Measurements from ENCODE around the gene PDIA2.

The PDIA2 gene

DNA sequence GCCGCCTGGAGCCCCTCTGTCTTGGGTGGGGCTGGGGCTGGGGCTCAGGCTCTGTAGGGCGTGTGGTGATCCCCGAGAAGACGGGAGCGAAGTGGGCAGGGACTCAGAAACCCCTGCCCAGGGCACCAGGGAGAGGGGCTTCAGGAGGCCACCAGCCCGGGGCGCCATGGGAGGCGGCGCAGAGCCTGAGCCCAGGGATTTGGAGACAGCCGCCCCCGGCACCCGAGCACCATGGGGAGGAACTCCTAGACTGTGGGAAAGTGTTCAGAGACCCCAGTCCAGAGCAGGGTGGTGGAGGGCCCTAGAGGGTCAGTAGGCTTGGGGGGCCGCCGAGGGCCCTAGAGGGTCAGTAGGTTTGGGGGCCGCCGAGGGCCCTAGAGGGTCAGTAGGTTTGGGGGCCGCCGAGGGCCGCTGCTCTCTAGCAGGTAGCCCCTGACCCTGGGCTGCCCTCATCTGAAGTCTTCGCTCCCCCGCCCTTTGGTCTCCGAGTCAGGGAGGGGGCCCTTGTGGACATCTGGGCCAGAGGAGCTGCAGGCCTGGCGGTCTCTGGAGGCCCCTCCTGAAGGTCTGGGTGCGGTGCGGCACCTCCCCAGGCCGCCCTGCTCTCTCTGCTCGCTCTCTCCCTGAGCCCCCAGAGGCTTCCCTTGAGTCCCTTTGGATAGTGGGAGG lies 1.8 kb upstream of the PDIA2 start:
- DNase-seq, result no peak

- DNase-seq, result peak; percentile 62
Observed at GRCh38 chr16:281660-282255, 1.2 kb upstream of the PDIA2 start.

- peak; percentile 22 for DNase-seq
Observed at GRCh38 chr16:282491-282890, 473 bp upstream of the PDIA2 start.

DNA sequence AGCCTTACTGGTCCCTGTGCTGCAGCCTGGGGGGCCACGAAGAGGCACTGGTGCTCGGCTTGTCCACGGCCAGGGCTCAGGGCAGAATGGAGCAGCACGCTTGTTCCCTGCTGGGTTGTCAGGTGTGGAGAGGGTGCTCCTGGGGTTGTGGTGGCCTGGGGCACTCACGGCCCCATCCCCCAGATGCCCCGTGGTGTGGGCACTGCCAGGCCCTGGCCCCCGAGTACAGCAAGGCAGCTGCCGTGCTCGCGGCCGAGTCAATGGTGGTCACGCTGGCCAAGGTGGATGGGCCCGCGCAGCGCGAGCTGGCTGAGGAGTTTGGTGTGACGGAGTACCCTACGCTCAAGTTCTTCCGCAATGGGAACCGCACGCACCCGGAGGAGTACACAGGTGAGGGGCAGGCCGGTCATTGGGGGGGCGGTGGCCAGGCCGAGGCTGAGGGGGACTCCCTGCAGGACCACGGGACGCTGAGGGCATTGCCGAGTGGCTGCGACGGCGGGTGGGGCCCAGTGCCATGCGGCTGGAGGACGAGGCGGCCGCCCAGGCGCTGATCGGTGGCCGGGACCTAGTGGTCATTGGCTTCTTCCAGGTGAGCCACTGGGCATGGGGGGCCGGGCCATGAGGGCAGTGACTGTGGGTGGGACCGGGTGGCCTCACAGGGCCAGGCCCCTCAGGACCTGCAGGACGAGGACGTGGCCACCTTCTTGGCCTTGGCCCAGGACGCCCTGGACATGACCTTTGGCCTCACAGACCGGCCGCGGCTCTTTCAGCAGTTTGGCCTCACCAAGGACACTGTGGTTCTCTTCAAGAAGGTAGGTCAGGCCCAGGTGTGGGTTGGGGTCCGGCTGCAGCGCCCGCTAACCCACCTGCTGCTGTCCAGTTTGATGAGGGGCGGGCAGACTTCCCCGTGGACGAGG lies 1.5 kb downstream of the PDIA2 start:
- no peak for DNase-seq

GRCh38 chr16:285146-286055 lies 2.4 kb downstream of the PDIA2 start:
- peak; percentile 17 for DNase-seq

DNA sequence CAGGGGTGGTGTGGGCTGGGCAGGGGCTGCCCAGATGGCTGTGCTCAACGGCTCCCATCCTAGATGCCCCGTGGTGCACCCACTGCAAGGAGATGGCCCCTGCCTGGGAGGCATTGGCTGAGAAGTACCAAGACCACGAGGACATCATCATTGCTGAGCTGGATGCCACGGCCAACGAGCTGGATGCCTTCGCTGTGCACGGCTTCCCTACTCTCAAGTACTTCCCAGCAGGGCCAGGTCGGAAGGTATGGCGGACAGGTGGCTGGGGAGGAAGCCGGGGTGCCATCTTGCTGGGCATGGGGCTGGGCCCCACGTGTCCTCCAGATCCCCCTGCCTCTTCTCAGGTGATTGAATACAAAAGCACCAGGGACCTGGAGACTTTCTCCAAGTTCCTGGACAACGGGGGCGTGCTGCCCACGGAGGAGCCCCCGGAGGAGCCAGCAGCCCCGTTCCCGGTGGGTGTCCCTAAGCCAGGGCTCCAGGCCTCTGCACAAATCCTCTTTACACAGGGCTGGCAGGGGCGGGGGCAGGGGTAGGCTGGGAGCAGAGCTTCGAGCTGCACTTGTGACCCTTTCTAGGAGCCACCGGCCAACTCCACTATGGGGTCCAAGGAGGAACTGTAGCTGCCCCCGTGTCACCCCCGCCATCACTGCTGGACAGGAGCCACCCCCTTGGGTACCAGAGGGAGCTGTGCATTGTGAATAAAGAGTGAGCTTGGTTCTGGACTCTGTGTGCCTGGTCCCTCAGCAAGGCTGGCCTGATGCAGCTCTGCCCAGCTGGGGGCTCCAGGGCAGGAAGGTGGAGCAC lies 3.7 kb downstream of the PDIA2 start:
- DNase-seq, result no peak

DNA sequence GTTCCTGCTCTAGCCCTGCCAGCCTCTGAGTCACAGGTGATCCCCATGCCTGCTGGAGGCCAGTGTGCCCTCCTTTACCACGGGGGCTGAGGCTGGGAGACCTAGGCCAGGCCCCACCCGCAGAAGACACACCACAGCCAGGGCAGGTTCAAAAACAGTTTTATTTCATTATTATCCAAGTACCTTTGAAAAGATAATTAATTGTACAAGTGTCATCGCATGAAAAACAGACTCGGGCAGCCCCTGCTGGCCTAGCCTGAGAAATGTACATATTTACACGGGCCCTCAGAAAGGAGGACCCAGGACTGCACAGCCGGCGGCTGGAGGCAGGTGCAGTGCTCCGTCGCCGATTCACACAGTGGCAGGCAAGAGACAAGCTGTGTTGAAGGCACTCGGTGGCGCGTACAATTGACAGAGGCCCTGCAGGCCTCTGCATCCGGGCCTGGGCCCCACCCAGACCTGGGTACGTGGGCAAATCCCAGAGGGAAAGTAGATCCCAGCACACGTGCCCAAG lies 4.4 kb downstream of the PDIA2 start:
- DNase-seq, result peak; percentile 88

DNA sequence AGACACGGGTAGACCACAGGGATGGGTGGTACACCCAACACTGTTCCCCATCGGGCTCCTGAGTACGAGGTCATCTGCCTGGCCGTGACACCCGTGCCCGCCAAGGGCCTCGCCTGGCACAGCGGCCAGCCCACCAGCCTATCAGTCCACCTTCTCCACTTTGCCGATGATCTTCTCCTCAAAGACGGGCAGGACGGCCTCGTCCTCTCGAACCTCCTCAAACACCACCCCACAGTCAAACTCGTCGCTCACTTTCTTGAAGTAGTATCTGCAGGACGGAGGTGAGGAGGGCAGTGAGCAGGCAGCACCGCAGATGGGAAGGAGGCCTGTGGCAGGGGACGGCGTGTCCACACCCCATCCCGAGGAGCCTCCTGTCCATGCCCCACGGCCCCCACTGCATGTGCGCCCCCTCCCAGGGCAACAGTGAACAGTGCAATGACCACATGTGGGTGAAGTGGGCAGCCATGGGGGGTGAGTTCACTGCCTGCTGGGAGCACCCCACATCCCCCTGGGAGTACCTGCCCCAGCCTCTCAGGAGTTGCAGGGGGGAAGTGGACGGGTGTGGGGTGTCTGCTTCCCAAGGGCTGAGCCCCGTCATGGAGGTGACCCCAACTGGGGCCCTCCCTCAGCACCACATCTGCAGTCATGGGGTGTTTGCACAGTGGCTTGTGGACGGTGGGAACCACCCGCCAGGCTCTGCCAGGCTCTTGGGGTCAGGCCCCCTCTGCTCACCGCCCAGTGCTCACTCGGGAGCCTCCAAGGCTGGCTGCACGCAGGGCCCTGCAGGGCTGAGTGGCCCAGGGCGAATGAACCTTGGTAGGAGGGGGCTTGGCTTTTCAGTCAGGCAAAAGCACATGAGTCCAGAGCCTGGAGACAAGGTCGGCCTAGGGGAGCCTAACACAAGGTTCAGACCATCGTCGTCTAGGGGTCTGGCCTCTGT lies 5.3 kb downstream of the PDIA2 start:
- DNase-seq, result no peak

GRCh38 chr16:289395-289997 lies 6.5 kb downstream of the PDIA2 start:
- DNase-seq, result no peak

- no peak for DNase-seq
Observed at GRCh38 chr16:290015-290680, 7.2 kb downstream of the PDIA2 start.

GRCh38 chr16:290681-291405 lies 7.9 kb downstream of the PDIA2 start:
- no peak for DNase-seq

GRCh38 chr16:291539-291938 lies 8.6 kb downstream of the PDIA2 start:
- DNase-seq, result no peak

- no peak for DNase-seq
Observed at GRCh38 chr16:293043-293775, 10.2 kb downstream of the PDIA2 start.

GRCh38 chr16:296276-296675 lies 13.3 kb downstream of the PDIA2 start:
- no peak for DNase-seq

DNA sequence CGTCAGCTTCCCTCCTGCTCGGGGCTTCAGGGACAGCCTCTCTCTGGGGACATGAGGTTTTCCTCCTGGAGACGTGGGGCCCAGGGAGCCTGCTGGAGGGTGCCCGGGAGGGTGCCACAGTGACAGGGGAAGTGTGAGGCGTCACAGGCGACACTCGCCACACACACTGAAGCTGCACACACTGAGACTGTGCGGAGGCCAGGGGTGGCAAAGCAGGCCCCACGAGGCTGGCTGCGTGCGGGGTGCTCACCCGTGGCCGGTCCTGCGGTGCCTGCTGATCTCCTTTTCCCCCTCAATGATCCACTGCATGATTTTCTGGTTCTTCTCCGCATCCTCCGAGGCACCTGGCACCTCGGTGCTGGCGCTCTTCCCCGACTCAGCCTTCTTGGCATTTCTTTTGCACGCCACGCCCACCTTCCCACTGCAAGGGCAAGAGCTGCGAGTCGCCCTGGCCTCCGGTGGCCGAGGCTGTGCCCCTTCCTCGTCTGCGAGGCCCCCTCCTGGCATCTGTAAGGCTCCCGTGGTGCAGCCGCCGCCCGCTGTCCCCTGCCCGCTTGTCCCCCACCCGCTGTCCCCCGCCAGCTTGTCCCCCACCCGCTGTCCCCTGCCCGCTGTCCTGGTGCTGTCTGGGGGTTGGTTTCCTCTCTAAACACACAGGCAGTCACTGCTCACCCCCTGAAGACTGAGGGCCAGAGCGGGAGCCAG lies 14.0 kb downstream of the PDIA2 start:
- no peak for DNase-seq

DNA sequence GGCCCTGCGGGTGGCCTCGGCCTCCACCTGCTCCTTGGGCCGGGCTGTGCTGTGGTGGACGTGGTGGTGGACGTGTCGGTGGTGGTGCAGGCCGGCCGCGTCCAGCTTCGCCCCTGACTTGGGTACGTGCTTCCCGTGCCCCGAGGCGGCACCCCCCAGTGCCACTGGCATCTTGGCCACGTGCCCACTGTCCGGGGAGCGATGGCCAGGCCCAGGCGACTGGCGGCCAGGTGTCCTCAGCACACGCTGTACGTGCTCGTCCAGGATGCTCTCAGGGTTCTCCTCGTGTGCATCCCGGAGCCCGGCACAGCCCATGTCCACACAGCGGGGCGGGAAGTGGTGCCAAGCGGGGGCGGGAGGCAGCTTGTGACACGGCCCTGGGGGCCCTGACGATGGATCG lies 14.9 kb downstream of the PDIA2 start:
- no peak for DNase-seq

GRCh38 chr16:301235-301634 lies 18.3 kb downstream of the PDIA2 start:
- no peak for DNase-seq
